Measurements from ENCODE around the gene ARL17B.
"Not testable (repeated sequence)": the region's sequence is repeated elsewhere in the genome, so short reads cannot be mapped to it uniquely, and the experiment has no call there.

ARL17B gene

GRCh38 chr17:46273541-46274236 is 87.9 kb downstream of the ARL17B start:
- H3K4me1 Mint-ChIP-seq, result no peaks in the 10 kb centered on the region
- no peaks in the 10 kb centered on the region for H3K9me3 Mint-ChIP-seq
- no peak overlapping the region for H3K4me3 Mint-ChIP-seq
- H3K27ac Mint-ChIP-seq, result no peak overlapping the region
- no peaks in the 10 kb centered on the region for H3K36me3 Mint-ChIP-seq
- peaks cover 58% of the 10 kb centered on the region for H3K27me3 Mint-ChIP-seq
- CTCF ChIA-PET, result no interaction called here
- no peak for DNase-seq

GRCh38 chr17:46270032-46270431 is 91.5 kb downstream of the ARL17B start:
- Mint-ChIP-seq H3K36me3 (no peaks in the 10 kb centered on the region), H3K4me3 (no peak overlapping the region), H3K27me3 (peaks cover 73% of the 10 kb centered on the region), H3K4me1 (peaks cover 24% of the 10 kb centered on the region), H3K9me3 (no peaks in the 10 kb centered on the region), H3K27ac (no peak overlapping the region)
- CTCF ChIA-PET, result interaction anchor here (1.1 kb wide), 1 partner anchor 17 kb away, joined by 4 read pairs; no protein-coding TSS in a partner anchor
- DNase-seq, result no peak

GRCh38 chr17:46266656-46267544 is 94.7 kb downstream of the ARL17B start:
- H3K27ac Mint-ChIP-seq, result peak overlapping the region; percentile 20
- peak overlapping the region; percentile 81 for H3K4me3 Mint-ChIP-seq
- H3K4me1 Mint-ChIP-seq, result peaks cover 35% of the 10 kb centered on the region
- H3K27me3 Mint-ChIP-seq, result peaks cover 95% of the 10 kb centered on the region
- DNase-seq, result peak; percentile 75
- H3K9me3 Mint-ChIP-seq, result no peaks in the 10 kb centered on the region
- H3K36me3 Mint-ChIP-seq, result no peaks in the 10 kb centered on the region
- CTCF ChIA-PET, result interaction anchor here (0.6 to 1.5 kb wide), 3 partner anchors 20 to 676 kb away, joined by 3 read pairs; no protein-coding TSS in a partner anchor

- H3K27me3 Mint-ChIP-seq, result peaks cover 95% of the 10 kb centered on the region
- peak; percentile 38 for DNase-seq
- H3K4me1 Mint-ChIP-seq, result peaks cover 35% of the 10 kb centered on the region
- CTCF ChIA-PET, H3K36me3 Mint-ChIP-seq, H3K9me3 Mint-ChIP-seq: not testable (repeated sequence)
- H3K27ac Mint-ChIP-seq, result peak overlapping the region; percentile 20
- peak overlapping the region; percentile 74 for H3K4me3 Mint-ChIP-seq
Observed at GRCh38 chr17:46266063-46266655, 95.4 kb downstream of the ARL17B start.

- no peaks in the 10 kb centered on the region for H3K9me3 Mint-ChIP-seq
- peak overlapping the region; percentile 5 for H3K4me3 Mint-ChIP-seq
- CTCF ChIA-PET, result interaction anchor here (1.2 kb wide), 1 partner anchor 672 kb away, joined by 4 read pairs; no protein-coding TSS in a partner anchor
- peaks cover 94% of the 10 kb centered on the region for H3K27me3 Mint-ChIP-seq
- peak; percentile 37 for DNase-seq
- H3K36me3 Mint-ChIP-seq, result no peaks in the 10 kb centered on the region
- peaks cover 38% of the 10 kb centered on the region for H3K4me1 Mint-ChIP-seq
- peak overlapping the region; percentile 8 for H3K27ac Mint-ChIP-seq
Observed at GRCh38 chr17:46264456-46265198, 96.9 kb downstream of the ARL17B start.

GRCh38 chr17:46262271-46262670 is 99.3 kb downstream of the ARL17B start:
- no peak for DNase-seq
- no peak overlapping the region for H3K27ac Mint-ChIP-seq

GRCh38 chr17:46259845-46260661 is 101.5 kb downstream of the ARL17B start:
- H3K27ac Mint-ChIP-seq, H3K36me3 Mint-ChIP-seq, CTCF ChIA-PET, DNase-seq, H3K9me3 Mint-ChIP-seq: not testable (repeated sequence)
- peak overlapping the region; percentile 63 for H3K4me3 Mint-ChIP-seq
- H3K27me3 Mint-ChIP-seq, result peaks cover 56% of the 10 kb centered on the region
- H3K4me1 Mint-ChIP-seq, result peaks cover 14% of the 10 kb centered on the region

More at GRCh38 chr17:46262271-46262670, 99.3 kb downstream of the ARL17B start:
- no peak overlapping the region for H3K4me3 Mint-ChIP-seq
- peaks cover 74% of the 10 kb centered on the region for H3K27me3 Mint-ChIP-seq
- H3K36me3 Mint-ChIP-seq, result no peaks in the 10 kb centered on the region
- no peaks in the 10 kb centered on the region for H3K9me3 Mint-ChIP-seq
- CTCF ChIA-PET, result interaction anchor here (1.6 kb wide), 1 partner anchor 669 kb away, joined by 3 read pairs; no protein-coding TSS in a partner anchor
- H3K4me1 Mint-ChIP-seq, result peaks cover 30% of the 10 kb centered on the region

GRCh38 chr17:46256369-46256768 is 105.2 kb downstream of the ARL17B start:
- not testable (repeated sequence) for H3K9me3 Mint-ChIP-seq, H3K4me3 Mint-ChIP-seq, DNase-seq, H3K36me3 Mint-ChIP-seq, H3K4me1 Mint-ChIP-seq, H3K27ac Mint-ChIP-seq
- peaks cover 20% of the 10 kb centered on the region for H3K27me3 Mint-ChIP-seq
- CTCF ChIA-PET, result interaction anchor here (1.2 kb wide), 1 partner anchor 667 kb away, joined by 5 read pairs; no protein-coding TSS in a partner anchor

- DNase-seq, CTCF ChIA-PET, H3K9me3 Mint-ChIP-seq, H3K36me3 Mint-ChIP-seq, H3K4me3 Mint-ChIP-seq, H3K27ac Mint-ChIP-seq, H3K4me1 Mint-ChIP-seq: not testable (repeated sequence)
- H3K27me3 Mint-ChIP-seq, result peaks cover 24% of the 10 kb centered on the region
Observed at GRCh38 chr17:46254215-46254614, 107.4 kb downstream of the ARL17B start.

- CTCF ChIA-PET, H3K4me1 Mint-ChIP-seq, H3K4me3 Mint-ChIP-seq, H3K36me3 Mint-ChIP-seq, H3K27ac Mint-ChIP-seq, H3K9me3 Mint-ChIP-seq: not testable (repeated sequence)
- peak; percentile 90 for DNase-seq
- peaks cover 29% of the 10 kb centered on the region for H3K27me3 Mint-ChIP-seq
Observed at GRCh38 chr17:46253722-46254121, 107.8 kb downstream of the ARL17B start.

GRCh38 chr17:46252804-46253203 is 108.8 kb downstream of the ARL17B start:
- H3K27me3 Mint-ChIP-seq, result peaks cover 37% of the 10 kb centered on the region
- not testable (repeated sequence) for H3K4me1 Mint-ChIP-seq, DNase-seq

GRCh38 chr17:46249153-46249552 is 112.4 kb downstream of the ARL17B start:
- H3K9me3 Mint-ChIP-seq, DNase-seq, CTCF ChIA-PET, H3K36me3 Mint-ChIP-seq, H3K4me1 Mint-ChIP-seq, H3K4me3 Mint-ChIP-seq, H3K27ac Mint-ChIP-seq: not testable (repeated sequence)
- H3K27me3 Mint-ChIP-seq, result peaks cover 42% of the 10 kb centered on the region

More at GRCh38 chr17:46252804-46253203, 108.8 kb downstream of the ARL17B start:
- H3K27ac Mint-ChIP-seq, H3K4me3 Mint-ChIP-seq, H3K36me3 Mint-ChIP-seq, CTCF ChIA-PET, H3K9me3 Mint-ChIP-seq: not testable (repeated sequence)
